ENCODE results near the gene BAHCC1. TPM values are rescaled to one million over a fixed set of nuclear protein-coding genes. Genes with fewer than 3 reads are reported as not detected.

Gene BAHCC1
- total RNA-seq, 2 experiments from 2014 or later = 0.40 to 0.65 TPM

DNA sequence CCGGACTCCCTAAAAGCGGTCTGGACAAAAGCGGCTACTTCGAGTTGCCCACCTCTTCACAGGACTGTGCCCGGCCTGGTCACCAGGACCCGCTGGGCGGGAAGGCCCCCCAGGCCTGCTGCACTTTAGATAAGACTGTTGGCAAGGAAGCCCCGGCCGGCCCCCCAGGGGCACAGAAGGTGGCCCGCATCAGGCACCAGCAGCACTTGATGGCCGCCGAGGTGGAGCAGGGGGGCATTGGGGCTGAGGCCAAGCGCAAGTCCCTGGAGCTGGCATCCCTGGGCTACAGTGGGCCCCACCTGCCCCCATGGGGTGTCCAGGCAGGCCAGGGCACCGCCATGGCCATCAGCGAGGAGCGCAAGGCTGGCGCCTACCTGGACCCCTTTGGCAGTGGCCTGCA is 47.5 kb downstream of the BAHCC1 start:
- TF ChIP-seq, protein P1, sequence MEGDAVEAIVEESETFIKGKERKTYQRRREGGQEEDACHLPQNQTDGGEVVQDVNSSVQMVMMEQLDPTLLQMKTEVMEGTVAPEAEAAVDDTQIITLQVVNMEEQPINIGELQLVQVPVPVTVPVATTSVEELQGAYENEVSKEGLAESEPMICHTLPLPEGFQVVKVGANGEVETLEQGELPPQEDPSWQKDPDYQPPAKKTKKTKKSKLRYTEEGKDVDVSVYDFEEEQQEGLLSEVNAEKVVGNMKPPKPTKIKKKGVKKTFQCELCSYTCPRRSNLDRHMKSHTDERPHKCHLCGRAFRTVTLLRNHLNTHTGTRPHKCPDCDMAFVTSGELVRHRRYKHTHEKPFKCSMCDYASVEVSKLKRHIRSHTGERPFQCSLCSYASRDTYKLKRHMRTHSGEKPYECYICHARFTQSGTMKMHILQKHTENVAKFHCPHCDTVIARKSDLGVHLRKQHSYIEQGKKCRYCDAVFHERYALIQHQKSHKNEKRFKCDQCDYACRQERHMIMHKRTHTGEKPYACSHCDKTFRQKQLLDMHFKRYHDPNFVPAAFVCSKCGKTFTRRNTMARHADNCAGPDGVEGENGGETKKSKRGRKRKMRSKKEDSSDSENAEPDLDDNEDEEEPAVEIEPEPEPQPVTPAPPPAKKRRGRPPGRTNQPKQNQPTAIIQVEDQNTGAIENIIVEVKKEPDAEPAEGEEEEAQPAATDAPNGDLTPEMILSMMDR (IDR thresholded peaks at IDR 0.05) = no peak
- Mint-ChIP-seq H3K27ac (no peak overlapping the region), H3K4me3 (no peak overlapping the region), H3K4me1 (ENCODE audit: low read depth) (peaks cover 4% of the 10 kb centered on the region), H3K27me3 (no peaks in the 10 kb centered on the region), H3K9me3 (no peaks in the 10 kb centered on the region), H3K36me3 (ENCODE audit: low read depth) (no peaks in the 10 kb centered on the region)
- no peak for DNase-seq
- ChIA-PET CTCF (no interaction called here), POLR2A (no interaction called here)
- intact Hi-C loops (cut with micrococcal nuclease) = no loop called here
- no peak for ATAC-seq

DNA sequence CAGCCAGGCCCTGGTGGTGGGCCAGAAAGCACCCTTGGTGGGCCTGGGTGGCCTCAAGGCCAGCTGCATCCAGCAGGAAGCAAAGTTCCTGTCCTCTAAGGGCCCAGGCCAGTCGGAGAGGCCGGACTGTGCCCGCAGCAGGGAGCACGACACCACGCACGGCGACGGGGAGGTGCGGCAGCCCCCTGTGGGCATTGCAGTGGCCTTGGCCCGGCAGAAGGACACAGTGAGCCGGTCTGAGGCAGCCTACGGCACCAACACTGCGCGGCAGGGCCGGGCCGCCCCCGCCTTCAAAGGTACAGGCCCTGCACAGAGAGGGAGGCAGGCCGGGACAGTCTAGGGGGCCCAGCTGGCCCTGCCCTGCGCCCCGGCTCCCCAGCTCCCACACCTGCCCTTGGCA is 48.0 kb downstream of the BAHCC1 start:
- TF ChIP-seq, protein P1 (IDR thresholded peaks at IDR 0.05) = no peak
- no peaks in the 10 kb centered on the region for H3K27me3 Mint-ChIP-seq
- DNase-seq (no peak), ATAC-seq (no peak)
- intact Hi-C loops (cut with micrococcal nuclease) = no loop called here
- no peaks in the 10 kb centered on the region for H3K36me3 Mint-ChIP-seq (ENCODE audit: low read depth)
- no peak overlapping the region for H3K4me3 Mint-ChIP-seq
- no peaks in the 10 kb centered on the region for H3K9me3 Mint-ChIP-seq
- H3K4me1 Mint-ChIP-seq (ENCODE audit: low read depth) = peaks cover 4% of the 10 kb centered on the region
- ChIA-PET POLR2A (no interaction called here), CTCF (no interaction called here)
- no peak overlapping the region for H3K27ac Mint-ChIP-seq

DNA sequence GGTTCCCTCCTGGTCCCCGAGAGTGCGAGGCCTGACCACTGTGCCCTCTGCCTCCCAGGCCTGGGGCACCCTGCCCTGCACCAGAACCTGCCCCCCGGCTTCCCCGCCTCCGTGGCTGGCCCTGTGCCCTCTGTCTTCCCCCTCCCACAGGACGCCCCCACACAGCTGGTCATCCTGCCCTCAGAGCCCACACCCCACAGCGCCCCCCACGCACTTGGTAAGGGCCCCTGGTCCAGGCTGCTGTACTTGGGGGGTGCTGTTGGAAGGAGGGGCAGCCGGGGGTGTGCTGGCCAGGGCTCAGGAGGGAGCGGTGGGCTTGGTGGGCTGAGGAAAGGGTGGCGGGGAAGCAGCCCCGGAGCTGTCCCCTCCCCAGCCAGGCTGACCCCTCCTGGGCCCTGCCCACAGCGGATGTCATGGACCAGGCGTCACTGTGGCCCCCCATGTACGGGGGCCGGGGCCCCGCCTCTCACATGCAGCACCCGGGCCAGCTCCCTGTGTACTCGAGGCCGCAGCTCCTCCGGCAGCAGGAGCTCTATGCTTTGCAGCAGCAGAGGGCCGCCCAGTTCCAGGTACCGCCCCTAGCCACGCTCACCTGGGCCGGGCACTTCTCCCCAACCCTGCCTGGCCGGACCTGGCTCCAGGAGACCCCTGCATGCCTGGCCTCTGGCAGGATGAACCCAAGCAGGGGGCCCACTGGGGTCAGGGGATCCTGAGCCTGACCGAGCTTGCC is 49.5 kb downstream of the BAHCC1 start:
- intact Hi-C loops (cut with micrococcal nuclease) = no loop called here
- Mint-ChIP-seq H3K27me3 (no peaks in the 10 kb centered on the region), H3K4me1 (ENCODE audit: low read depth) (no peaks in the 10 kb centered on the region), H3K4me3 (no peak overlapping the region), H3K9me3 (no peaks in the 10 kb centered on the region), H3K27ac (no peak overlapping the region), H3K36me3 (ENCODE audit: low read depth) (no peaks in the 10 kb centered on the region)
- DNase-seq = no peak
- TF ChIP-seq, protein P1 (IDR thresholded peaks at IDR 0.05) = no peak
- CTCF ChIA-PET = interaction anchor here (1.3 kb wide), 1 partner anchor 122 kb away, joined by 3 read pairs; no protein-coding TSS in a partner anchor
- no peak for ATAC-seq
- POLR2A ChIA-PET = no interaction called here

DNA sequence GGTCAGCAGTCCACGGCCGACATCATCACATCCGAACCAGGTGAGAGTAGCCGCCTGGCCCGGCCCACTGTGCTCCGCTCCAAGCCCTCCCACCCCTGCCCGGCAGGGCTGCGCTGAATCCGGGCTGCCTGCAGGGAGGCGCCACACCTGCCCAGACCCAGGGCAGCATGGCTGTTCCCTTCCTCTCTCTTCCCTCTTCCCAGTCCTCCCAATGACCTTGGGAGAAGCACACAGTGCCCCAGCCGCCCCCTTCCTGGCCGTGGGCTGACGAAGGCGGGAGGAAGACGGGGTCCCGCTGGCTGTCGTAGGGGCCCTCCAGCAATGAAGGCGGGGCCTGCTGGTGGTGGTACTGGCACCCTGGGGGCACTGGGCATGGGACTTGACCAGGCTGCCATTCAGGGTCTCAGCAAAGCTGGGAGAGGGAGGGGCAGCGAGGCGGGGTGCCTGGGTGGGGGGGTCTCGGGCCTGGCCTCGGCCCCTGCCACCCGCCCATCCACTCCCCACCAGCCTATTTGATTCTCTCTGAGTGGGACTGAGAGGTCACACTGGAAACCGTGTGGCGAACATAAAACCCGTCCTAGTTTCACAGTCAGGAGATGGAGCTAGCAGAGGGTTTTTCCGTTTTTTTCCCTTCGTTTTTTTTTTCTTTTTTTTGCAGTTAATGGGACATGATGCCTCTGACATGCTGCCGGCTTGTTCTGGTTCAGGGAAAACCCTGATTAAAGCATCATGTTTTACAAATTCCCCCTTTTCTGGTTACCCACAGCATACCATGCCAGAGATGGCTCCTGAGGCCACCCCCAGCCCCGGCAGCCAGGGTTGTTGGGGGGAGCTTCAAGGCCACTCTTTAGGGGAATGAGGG is 50.6 kb downstream of the BAHCC1 start:
- H3K4me3 Mint-ChIP-seq = no peak overlapping the region
- ChIA-PET CTCF (no interaction called here), POLR2A (no interaction called here)

More for the DNA sequence above, 50.6 kb downstream of the BAHCC1 start:
- H3K36me3 Mint-ChIP-seq (ENCODE audit: low read depth) = no peaks in the 10 kb centered on the region
- no peak for ATAC-seq
- TF ChIP-seq, protein P1 (IDR thresholded peaks at IDR 0.05) = no peak
- DNase-seq = no peak
- H3K27me3 Mint-ChIP-seq = no peaks in the 10 kb centered on the region
- no peaks in the 10 kb centered on the region for H3K4me1 Mint-ChIP-seq (ENCODE audit: low read depth)
- no peak overlapping the region for H3K27ac Mint-ChIP-seq
- intact Hi-C loops (cut with micrococcal nuclease) = no loop called here
- no peaks in the 10 kb centered on the region for H3K9me3 Mint-ChIP-seq
